HepG2 (cell line): ENCODE results near the gene DGAT2. TPM values are rescaled to one million over a fixed set of nuclear protein-coding genes. Genes with fewer than 3 reads are reported as not detected.

Source experiments
- CEBPG ChIP-seq: IDR thresholded peaks from 2 replicates; pipeline ENCODE4 v1.6.1; 2016
- CHD4 ChIP-seq: fragments of 200-600 bp; sonication (generic); IDR thresholded peaks from 2 replicates; pipeline ENCODE4 v1.7.0; 2017; ENCODE audit warnings: mild to moderate bottlenecking, low read length, borderline replicate concordance
- CREM ChIP-seq, 2 experiments: sonication (generic) in 1 of 2; formaldehyde crosslinking in 1 of 2; IDR thresholded peaks; 2 replicates each; pipeline versions ENCODE4 v1.4.0 to v1.6.1; 2016 to 2020; ENCODE audit warnings: antibody characterized with exemption in 1 of 2, mild to moderate bottlenecking in 1 of 2, missing genetic modification reagents in 1 of 2
- FOXC1 ChIP-seq: sonication (generic); formaldehyde crosslinking; IDR thresholded peaks from 2 replicates; pipeline ENCODE4 v1.8.0; 2022; ENCODE audit warnings: mild to moderate bottlenecking, missing genetic modification reagents, borderline replicate concordance
- JUN ChIP-seq: sonication (generic); formaldehyde crosslinking; IDR thresholded peaks from 2 replicates; pipeline ENCODE4 v1.4.0; 2020; ENCODE audit warnings: mild to moderate bottlenecking, missing genetic modification reagents
- MYC ChIP-seq: sonication (generic); formaldehyde crosslinking; IDR thresholded peaks from 2 replicates; pipeline ENCODE4 v1.9.0; 2021; ENCODE audit warnings: missing genetic modification reagents, borderline replicate concordance
- NR3C1 ChIP-seq: sonication (generic); formaldehyde crosslinking; IDR thresholded peaks from 2 replicates; pipeline ENCODE4 v1.4.0; 2020; ENCODE audit warnings: missing genetic modification reagents
- ZNF10 ChIP-seq: sonication (generic); formaldehyde crosslinking; IDR thresholded peaks from 2 replicates; pipeline ENCODE4 v1.4.0; 2020; ENCODE audit warnings: mild to moderate bottlenecking, low read depth, missing genetic modification reagents, borderline replicate concordance
- ZNF644 ChIP-seq: IDR thresholded peaks from 2 replicates; pipeline ENCODE4 v1.6.1; 2016; ENCODE audit warnings: low read depth
- polyA plus RNA-seq, 8 experiments: library from polyadenylated mRNA; depleted of rRNA in 3 of 8; stranded (reverse) in 7 of 8; unstranded in 1 of 8; fragments of >200 nt; fragmentation: Illumina TruSeq in 4 of 8; extraction: Trizol in 4 of 8; gene quantifications; 2 replicates each; pipeline versions ENCODE4 v1.2.1 to v1.2.3, GENCODE V29; 2011 to 2016; ENCODE audit warnings: low read depth in 4 of 8, missing spikeins in 1 of 8, mixed read lengths in 1 of 8; ENCODE audit not compliant: insufficient read depth in 1 of 8
- total RNA-seq, 5 experiments: library from RNA; depleted of rRNA; stranded (reverse); fragments of >200 nt; fragmentation: Illumina TruSeq; extraction: Trizol; gene quantifications; 2 replicates each; pipeline ENCODE4 v1.2.3, GENCODE V29; 2016; ENCODE audit warnings: low read depth in 1 of 5
- TF ChIP-seq, protein P1 (sequence below): sonication (generic); formaldehyde crosslinking; IDR thresholded peaks from 2 replicates; pipeline ENCODE4 v1.4.0; 2020; ENCODE audit warnings: missing genetic modification reagents, mild to moderate bottlenecking, borderline replicate concordance
- TF ChIP-seq, protein P2 (sequence below): sonication (generic); formaldehyde crosslinking; IDR thresholded peaks from 2 replicates; pipeline ENCODE4 v1.5.1; 2020; ENCODE audit warnings: mild to moderate bottlenecking, moderate library complexity, missing genetic modification reagents
- TF ChIP-seq, protein P3 (sequence below): sonication (generic); formaldehyde crosslinking; IDR thresholded peaks from 2 replicates; pipeline ENCODE4 v1.4.0; 2020; ENCODE audit warnings: mild to moderate bottlenecking, missing genetic modification reagents, borderline replicate concordance
- TF ChIP-seq, protein P4 (sequence below): fragments of 450-650 bp; IDR thresholded peaks from 2 replicates; pipeline ENCODE4 v1.6.1; 2017; ENCODE audit warnings: mild to moderate bottlenecking
- TF ChIP-seq, protein P5 (sequence below): IDR thresholded peaks from 2 replicates; pipeline ENCODE4 v1.6.1; 2016; ENCODE audit warnings: low read depth, borderline replicate concordance

Gene DGAT2
- total and polyA plus RNA-seq, 2 of the 13 experiments (the other 11 are each of a cell fraction or from before 2014, with no cell fraction given) = 39.0 to 65.6 TPM

DNA sequence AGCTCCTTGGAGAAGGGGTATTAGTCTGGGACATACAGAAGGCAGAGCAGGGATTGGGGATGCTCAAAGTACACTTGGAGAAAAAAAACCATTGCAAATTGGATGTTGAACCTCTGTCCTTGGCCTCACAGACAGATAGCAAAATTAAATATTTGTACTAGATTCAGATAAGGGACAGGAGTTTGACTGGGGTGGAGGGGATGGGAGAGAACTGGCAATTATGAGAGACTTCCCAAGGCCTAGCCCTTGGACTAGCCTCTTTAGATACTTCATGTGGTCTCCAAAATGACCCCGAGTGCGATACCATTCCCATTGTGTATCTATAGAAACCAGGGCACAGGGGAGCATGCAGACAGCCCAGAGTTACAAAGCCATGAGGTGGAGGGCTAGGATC is 15.5 kb downstream of the DGAT2 start (continued):
- TF ChIP-seq, protein P1, sequence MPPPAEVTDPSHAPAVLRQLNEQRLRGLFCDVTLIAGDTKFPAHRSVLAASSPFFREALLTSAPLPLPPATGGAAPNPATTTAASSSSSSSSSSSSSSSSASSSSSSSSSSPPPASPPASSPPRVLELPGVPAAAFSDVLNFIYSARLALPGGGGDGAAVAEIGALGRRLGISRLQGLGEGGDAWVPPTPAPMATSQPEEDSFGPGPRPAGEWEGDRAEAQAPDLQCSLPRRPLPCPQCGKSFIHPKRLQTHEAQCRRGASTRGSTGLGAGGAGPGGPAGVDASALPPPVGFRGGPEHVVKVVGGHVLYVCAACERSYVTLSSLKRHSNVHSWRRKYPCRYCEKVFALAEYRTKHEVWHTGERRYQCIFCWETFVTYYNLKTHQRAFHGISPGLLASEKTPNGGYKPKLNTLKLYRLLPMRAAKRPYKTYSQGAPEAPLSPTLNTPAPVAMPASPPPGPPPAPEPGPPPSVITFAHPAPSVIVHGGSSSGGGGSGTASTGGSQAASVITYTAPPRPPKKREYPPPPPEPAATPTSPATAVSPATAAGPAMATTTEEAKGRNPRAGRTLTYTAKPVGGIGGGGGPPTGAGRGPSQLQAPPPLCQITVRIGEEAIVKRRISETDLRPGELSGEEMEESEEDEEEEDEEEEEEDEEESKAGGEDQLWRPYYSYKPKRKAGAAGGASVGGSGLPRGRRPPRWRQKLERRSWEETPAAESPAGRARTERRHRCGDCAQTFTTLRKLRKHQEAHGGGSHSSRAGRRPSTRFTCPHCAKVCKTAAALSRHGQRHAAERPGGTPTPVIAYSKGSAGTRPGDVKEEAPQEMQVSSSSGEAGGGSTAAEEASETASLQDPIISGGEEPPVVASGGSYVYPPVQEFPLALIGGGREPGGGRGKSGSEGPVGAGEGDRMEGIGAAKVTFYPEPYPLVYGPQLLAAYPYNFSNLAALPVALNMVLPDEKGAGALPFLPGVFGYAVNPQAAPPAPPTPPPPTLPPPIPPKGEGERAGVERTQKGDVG (CRISPR knock-in tag) = 0 out of 2 replicates have a peak, but pooled peaks have one; percentile 44
- no peak for TF ChIP-seq CHD4
- TF ChIP-seq, protein P2, sequence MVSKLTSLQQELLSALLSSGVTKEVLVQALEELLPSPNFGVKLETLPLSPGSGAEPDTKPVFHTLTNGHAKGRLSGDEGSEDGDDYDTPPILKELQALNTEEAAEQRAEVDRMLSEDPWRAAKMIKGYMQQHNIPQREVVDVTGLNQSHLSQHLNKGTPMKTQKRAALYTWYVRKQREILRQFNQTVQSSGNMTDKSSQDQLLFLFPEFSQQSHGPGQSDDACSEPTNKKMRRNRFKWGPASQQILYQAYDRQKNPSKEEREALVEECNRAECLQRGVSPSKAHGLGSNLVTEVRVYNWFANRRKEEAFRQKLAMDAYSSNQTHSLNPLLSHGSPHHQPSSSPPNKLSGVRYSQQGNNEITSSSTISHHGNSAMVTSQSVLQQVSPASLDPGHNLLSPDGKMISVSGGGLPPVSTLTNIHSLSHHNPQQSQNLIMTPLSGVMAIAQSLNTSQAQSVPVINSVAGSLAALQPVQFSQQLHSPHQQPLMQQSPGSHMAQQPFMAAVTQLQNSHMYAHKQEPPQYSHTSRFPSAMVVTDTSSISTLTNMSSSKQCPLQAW (CRISPR knock-in tag) = no peak
- TF ChIP-seq JUN = no peak
- no peak for TF ChIP-seq MYC (CRISPR knock-in tag)
- TF ChIP-seq ZNF644 (CRISPR knock-in tag) = 0 out of 2 replicates have a peak, but pooled peaks have one; percentile 7
- TF ChIP-seq ZNF10 (CRISPR knock-in tag) = no peak
- TF ChIP-seq, protein P3, sequence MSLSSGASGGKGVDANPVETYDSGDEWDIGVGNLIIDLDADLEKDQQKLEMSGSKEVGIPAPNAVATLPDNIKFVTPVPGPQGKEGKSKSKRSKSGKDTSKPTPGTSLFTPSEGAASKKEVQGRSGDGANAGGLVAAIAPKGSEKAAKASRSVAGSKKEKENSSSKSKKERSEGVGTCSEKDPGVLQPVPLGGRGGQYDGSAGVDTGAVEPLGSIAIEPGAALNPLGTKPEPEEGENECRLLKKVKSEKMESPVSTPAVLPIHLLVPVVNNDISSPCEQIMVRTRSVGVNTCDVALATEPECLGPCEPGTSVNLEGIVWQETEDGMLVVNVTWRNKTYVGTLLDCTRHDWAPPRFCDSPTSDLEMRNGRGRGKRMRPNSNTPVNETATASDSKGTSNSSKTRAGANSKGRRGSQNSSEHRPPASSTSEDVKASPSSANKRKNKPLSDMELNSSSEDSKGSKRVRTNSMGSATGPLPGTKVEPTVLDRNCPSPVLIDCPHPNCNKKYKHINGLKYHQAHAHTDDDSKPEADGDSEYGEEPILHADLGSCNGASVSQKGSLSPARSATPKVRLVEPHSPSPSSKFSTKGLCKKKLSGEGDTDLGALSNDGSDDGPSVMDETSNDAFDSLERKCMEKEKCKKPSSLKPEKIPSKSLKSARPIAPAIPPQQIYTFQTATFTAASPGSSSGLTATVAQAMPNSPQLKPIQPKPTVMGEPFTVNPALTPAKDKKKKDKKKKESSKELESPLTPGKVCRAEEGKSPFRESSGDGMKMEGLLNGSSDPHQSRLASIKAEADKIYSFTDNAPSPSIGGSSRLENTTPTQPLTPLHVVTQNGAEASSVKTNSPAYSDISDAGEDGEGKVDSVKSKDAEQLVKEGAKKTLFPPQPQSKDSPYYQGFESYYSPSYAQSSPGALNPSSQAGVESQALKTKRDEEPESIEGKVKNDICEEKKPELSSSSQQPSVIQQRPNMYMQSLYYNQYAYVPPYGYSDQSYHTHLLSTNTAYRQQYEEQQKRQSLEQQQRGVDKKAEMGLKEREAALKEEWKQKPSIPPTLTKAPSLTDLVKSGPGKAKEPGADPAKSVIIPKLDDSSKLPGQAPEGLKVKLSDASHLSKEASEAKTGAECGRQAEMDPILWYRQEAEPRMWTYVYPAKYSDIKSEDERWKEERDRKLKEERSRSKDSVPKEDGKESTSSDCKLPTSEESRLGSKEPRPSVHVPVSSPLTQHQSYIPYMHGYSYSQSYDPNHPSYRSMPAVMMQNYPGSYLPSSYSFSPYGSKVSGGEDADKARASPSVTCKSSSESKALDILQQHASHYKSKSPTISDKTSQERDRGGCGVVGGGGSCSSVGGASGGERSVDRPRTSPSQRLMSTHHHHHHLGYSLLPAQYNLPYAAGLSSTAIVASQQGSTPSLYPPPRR = peak; percentile 92
- TF ChIP-seq FOXC1 (CRISPR knock-in tag) = no peak
- no peak for TF ChIP-seq NR3C1 (CRISPR knock-in tag)
- TF ChIP-seq, protein P4, sequence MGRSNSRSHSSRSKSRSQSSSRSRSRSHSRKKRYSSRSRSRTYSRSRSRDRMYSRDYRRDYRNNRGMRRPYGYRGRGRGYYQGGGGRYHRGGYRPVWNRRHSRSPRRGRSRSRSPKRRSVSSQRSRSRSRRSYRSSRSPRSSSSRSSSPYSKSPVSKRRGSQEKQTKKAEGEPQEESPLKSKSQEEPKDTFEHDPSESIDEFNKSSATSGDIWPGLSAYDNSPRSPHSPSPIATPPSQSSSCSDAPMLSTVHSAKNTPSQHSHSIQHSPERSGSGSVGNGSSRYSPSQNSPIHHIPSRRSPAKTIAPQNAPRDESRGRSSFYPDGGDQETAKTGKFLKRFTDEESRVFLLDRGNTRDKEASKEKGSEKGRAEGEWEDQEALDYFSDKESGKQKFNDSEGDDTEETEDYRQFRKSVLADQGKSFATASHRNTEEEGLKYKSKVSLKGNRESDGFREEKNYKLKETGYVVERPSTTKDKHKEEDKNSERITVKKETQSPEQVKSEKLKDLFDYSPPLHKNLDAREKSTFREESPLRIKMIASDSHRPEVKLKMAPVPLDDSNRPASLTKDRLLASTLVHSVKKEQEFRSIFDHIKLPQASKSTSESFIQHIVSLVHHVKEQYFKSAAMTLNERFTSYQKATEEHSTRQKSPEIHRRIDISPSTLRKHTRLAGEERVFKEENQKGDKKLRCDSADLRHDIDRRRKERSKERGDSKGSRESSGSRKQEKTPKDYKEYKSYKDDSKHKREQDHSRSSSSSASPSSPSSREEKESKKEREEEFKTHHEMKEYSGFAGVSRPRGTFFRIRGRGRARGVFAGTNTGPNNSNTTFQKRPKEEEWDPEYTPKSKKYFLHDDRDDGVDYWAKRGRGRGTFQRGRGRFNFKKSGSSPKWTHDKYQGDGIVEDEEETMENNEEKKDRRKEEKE = no peak
- peak; percentile 81 for TF ChIP-seq CREM (IDR thresholded peaks at IDR 0.05)
- TF ChIP-seq CREM (CRISPR knock-in tag; IDR thresholded peaks at IDR 0.05) = no peak
- TF ChIP-seq CEBPG = peak; percentile 48
- TF ChIP-seq, protein P5, sequence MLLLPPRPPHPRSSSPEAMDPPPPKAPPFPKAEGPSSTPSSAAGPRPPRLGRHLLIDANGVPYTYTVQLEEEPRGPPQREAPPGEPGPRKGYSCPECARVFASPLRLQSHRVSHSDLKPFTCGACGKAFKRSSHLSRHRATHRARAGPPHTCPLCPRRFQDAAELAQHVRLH (CRISPR knock-in tag) = no peak
